Progenitor cell of endocrine pancreas (in vitro differentiated cells): ENCODE data around the gene STK39. TPM values are rescaled to one million over a fixed set of nuclear protein-coding genes. Genes with fewer than 3 reads are reported as not detected.
"Not testable (repeated sequence)": the region's sequence is repeated elsewhere in the genome, so short reads cannot be mapped to it uniquely, and the experiment has no call there.

Source experiments
- DNase-seq: peaks from one replicate; pipeline ENCODE4 v3.0.0; 2021; ENCODE audit warnings: low spot score; ENCODE audit not compliant: unreplicated experiment
- H3K27ac Mint-ChIP-seq: 2 replicates; pipeline ENCODE4 v1.8.0; 2021; ENCODE audit warnings: mild to moderate bottlenecking, moderate library complexity, mixed read lengths
- H3K27me3 Mint-ChIP-seq: 2 replicates; pipeline ENCODE4 v1.8.0; 2021; ENCODE audit warnings: mixed read lengths
- H3K36me3 Mint-ChIP-seq: 2 replicates; pipeline ENCODE4 v1.8.0; 2022; ENCODE audit warnings: mixed read lengths; ENCODE audit not compliant: insufficient read depth
- H3K4me1 Mint-ChIP-seq: 2 replicates; pipeline ENCODE4 v1.8.0; 2021; ENCODE audit warnings: low read depth, mixed read lengths
- H3K4me3 Mint-ChIP-seq: 2 replicates; pipeline ENCODE4 v1.8.0; 2021; ENCODE audit warnings: low read depth, mild to moderate bottlenecking, moderate library complexity, mixed read lengths
- H3K9me3 Mint-ChIP-seq: 2 replicates; pipeline ENCODE4 v1.8.0; 2021; ENCODE audit warnings: low read depth, mixed read lengths
- total RNA-seq: library from RNA; stranded (reverse); gene quantifications from 2 replicates; pipeline ENCODE4 v1.2.1, GENCODE V29; 2021
- TF ChIP-seq, protein P1 (sequence below): fragments of 200-600 bp; sonication (generic); IDR thresholded peaks from one replicate; pipeline ENCODE4 v1.5.0; 2021; ENCODE audit warnings: antibody characterized with exemption, mild to moderate bottlenecking; ENCODE audit not compliant: unreplicated experiment

STK39 gene
- total RNA-seq, 1 donor from 2014 or later = 22.9 TPM

DNA sequence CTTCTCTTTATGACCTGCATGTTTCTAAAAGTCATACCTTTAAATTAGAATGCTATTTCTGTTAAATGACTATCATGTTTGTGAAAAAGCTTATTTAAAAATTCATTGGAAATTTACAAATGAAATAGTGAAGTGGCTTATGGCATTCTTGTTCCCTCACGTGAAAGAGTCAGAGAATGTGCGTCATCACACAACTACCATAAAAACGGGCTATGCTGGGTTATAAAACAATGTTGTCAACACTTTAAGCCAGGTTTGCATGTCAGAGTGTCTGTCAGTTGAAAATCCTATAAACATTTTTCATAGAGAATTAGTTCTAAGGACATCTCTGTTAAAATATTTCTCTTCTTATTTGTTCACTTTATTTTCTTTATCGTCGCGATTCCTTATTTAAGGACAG, 42.5 kb upstream of the STK39 start:
- no peaks in the 10 kb centered on the region for H3K9me3 Mint-ChIP-seq
- H3K27me3 Mint-ChIP-seq = no peaks in the 10 kb centered on the region
- no peak for DNase-seq
- no peak overlapping the region for H3K4me3 Mint-ChIP-seq
- H3K4me1 Mint-ChIP-seq = no peaks in the 10 kb centered on the region
- TF ChIP-seq, protein P1, sequence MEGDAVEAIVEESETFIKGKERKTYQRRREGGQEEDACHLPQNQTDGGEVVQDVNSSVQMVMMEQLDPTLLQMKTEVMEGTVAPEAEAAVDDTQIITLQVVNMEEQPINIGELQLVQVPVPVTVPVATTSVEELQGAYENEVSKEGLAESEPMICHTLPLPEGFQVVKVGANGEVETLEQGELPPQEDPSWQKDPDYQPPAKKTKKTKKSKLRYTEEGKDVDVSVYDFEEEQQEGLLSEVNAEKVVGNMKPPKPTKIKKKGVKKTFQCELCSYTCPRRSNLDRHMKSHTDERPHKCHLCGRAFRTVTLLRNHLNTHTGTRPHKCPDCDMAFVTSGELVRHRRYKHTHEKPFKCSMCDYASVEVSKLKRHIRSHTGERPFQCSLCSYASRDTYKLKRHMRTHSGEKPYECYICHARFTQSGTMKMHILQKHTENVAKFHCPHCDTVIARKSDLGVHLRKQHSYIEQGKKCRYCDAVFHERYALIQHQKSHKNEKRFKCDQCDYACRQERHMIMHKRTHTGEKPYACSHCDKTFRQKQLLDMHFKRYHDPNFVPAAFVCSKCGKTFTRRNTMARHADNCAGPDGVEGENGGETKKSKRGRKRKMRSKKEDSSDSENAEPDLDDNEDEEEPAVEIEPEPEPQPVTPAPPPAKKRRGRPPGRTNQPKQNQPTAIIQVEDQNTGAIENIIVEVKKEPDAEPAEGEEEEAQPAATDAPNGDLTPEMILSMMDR = no peak
- H3K27ac Mint-ChIP-seq = no peak overlapping the region
- no peaks in the 10 kb centered on the region for H3K36me3 Mint-ChIP-seq

DNA sequence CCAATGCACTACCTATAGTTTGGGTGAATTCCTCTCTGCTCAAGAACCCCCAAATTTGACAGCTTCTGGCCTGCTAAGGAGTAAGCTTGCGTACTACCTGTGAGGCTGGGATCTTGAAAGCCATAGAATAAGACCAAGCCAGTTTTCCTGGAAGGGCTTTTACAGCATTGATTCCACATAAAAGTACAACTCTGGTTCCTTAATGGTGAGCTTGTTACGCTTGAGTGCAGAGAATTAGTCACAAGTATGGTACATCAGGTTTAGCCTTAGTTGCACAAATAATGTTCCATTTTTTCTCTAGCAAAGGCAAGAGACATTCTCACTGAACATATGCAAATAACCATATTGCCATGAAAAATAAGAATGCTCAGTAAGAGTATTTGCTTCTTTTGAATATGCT, 39.1 kb upstream of the STK39 start:
- Mint-ChIP-seq H3K27ac (no peak overlapping the region), H3K4me1 (no peaks in the 10 kb centered on the region), H3K4me3 (no peak overlapping the region), H3K27me3 (no peaks in the 10 kb centered on the region), H3K36me3 (no peaks in the 10 kb centered on the region), H3K9me3 (no peaks in the 10 kb centered on the region)
- TF ChIP-seq, protein P1 = no peak
- no peak for DNase-seq

DNA sequence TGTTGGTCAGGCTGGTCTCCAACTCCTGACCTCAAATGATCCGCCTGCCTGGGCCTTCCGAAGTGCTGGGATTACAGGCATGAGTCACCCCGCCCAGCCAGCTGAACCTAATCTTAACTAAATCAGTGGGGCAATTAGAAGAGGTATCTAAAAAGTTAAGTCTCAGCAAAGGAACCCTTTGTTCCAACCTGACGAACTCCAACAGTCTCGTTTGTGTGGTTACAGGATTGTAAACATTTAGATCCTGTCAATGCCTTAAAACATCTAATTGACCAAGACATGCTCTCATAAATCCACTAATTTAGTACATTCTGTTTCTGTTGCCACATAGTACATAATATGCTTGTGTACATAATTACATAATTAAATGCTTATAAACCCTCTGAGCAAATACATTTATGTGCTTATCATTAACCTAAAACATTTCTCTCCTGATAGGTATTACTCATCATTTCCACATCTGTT, 31.1 kb upstream of the STK39 start:
- no peak for DNase-seq
- Mint-ChIP-seq H3K9me3 (no peaks in the 10 kb centered on the region), H3K36me3 (no peaks in the 10 kb centered on the region), H3K4me3 (no peak overlapping the region), H3K27ac (peak overlapping the region; percentile 31), H3K4me1 (peaks cover 5% of the 10 kb centered on the region), H3K27me3 (no peaks in the 10 kb centered on the region)
- TF ChIP-seq, protein P1 = no peak

DNA sequence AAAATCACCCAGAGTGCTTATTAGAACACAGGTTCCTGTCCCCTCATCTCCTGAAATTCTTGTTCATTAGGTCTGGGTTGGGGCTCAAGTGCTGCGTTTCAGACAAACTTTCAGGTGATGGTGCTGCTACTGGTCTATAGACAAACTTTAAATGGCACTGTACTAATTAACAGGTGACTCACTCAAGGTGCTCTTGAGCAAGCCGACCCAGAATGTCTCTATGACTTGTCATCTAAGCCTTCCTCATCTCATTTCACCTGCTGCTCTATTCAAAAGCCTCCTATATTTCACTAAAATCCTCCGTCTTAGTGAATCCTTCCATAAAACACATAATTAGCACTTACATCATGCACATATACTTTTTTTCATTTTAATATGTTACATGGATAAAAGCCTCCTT, 29.9 kb upstream of the STK39 start:
- Mint-ChIP-seq H3K27ac (no peak overlapping the region), H3K4me1 (peaks cover 5% of the 10 kb centered on the region), H3K27me3 (no peaks in the 10 kb centered on the region), H3K4me3 (no peak overlapping the region), H3K9me3 (peaks cover under 1% of the 10 kb centered on the region), H3K36me3 (no peaks in the 10 kb centered on the region)
- TF ChIP-seq, protein P1 = no peak
- no peak for DNase-seq

DNA sequence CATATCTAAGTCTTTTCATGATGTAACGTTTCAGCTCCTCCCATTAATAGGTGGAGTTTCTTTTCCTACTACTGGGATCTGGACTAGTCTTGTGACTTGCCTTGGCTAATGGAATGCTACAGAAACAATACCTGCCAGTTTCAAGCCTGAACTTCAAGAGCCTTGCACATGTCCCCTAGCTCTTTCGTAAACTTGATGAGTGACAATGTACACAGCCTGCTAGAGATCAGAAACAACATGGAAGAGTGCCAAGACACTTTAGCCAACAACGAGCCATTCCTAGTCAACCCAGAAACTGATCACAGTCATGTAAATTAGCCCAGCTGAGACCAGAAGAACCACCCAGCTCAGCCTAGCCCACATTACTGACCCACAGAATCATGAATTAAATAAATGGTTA, 24.8 kb upstream of the STK39 start:
- Mint-ChIP-seq H3K9me3 (peaks cover 3% of the 10 kb centered on the region), H3K27me3 (peaks cover 4% of the 10 kb centered on the region)

DNA sequence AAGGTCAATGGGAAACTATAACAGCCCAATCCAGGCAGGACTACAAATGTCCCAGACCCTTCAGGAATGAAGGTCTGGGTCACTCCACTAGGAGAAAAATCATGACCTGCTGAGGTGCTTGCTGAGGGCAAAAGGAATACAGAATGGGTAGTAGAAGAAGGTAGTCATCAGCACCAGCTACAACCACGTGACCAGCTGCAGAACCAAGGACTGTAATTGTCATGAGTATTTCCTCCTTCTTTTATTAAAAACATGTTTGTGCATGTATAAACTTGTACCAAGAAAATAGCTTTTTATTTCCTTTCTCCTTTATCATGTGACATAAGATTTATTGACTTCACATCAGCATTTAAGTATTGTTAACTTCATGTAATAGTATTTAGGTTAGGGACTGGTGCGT, 15.5 kb upstream of the STK39 start:
- H3K9me3 Mint-ChIP-seq = peaks cover 15% of the 10 kb centered on the region
- not testable (repeated sequence) for H3K27me3 Mint-ChIP-seq, H3K4me3 Mint-ChIP-seq, DNase-seq, H3K4me1 Mint-ChIP-seq, H3K27ac Mint-ChIP-seq, H3K36me3 Mint-ChIP-seq

More for the DNA sequence above, 24.8 kb upstream of the STK39 start:
- TF ChIP-seq, protein P1 = no peak
- no peaks in the 10 kb centered on the region for H3K4me1 Mint-ChIP-seq
- no peak overlapping the region for H3K27ac Mint-ChIP-seq
- no peak overlapping the region for H3K4me3 Mint-ChIP-seq
- DNase-seq = no peak
- H3K36me3 Mint-ChIP-seq = no peaks in the 10 kb centered on the region
